GM12864 (cell line): ENCODE measurements around the gene GNAL.

Experiments used
- DNase-seq: peaks from one replicate; pipeline ENCODE4 v3.0.0-alpha.2; 2011; ENCODE audit warnings: low read depth
- H3K4me3 ChIP-seq: 2 replicates; pipeline ENCODE4 v1.5.1; 2011; ENCODE audit warnings: mild to moderate bottlenecking, low read depth, low read length, control low read depth
- TF ChIP-seq, protein P1 (sequence below): IDR thresholded peaks from 2 replicates; pipeline ENCODE4 v1.5.1; 2011; ENCODE audit warnings: low read depth, mild to moderate bottlenecking, moderate library complexity, low read length, control low read depth, inconsistent platforms; ENCODE audit errors: missing control alignments

Gene GNAL

DNA sequence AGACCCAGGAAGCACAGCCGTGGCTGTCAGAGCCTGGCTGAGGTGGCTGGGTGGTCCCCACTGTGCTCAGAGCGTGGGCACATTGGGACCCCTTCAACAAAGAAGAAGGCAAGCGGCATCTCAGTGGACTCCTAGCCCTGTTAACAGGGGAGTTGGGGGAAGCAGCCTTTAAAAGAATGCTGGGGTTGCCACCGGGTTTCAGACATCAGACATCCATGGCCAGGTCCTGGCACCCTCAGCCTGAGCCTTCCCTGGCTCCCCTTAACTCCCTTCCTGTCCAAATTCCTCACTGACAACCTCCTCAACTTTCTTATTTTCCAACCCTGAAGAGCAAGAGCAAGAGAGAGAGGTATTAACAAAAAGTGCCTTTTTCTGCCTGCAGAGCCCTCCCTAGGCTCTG, 24.8 kb upstream of the GNAL start:
- TF ChIP-seq, protein P1, sequence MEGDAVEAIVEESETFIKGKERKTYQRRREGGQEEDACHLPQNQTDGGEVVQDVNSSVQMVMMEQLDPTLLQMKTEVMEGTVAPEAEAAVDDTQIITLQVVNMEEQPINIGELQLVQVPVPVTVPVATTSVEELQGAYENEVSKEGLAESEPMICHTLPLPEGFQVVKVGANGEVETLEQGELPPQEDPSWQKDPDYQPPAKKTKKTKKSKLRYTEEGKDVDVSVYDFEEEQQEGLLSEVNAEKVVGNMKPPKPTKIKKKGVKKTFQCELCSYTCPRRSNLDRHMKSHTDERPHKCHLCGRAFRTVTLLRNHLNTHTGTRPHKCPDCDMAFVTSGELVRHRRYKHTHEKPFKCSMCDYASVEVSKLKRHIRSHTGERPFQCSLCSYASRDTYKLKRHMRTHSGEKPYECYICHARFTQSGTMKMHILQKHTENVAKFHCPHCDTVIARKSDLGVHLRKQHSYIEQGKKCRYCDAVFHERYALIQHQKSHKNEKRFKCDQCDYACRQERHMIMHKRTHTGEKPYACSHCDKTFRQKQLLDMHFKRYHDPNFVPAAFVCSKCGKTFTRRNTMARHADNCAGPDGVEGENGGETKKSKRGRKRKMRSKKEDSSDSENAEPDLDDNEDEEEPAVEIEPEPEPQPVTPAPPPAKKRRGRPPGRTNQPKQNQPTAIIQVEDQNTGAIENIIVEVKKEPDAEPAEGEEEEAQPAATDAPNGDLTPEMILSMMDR, result no peak
- DNase-seq, result no peak
- no peak overlapping the region for H3K4me3 ChIP-seq

DNA sequence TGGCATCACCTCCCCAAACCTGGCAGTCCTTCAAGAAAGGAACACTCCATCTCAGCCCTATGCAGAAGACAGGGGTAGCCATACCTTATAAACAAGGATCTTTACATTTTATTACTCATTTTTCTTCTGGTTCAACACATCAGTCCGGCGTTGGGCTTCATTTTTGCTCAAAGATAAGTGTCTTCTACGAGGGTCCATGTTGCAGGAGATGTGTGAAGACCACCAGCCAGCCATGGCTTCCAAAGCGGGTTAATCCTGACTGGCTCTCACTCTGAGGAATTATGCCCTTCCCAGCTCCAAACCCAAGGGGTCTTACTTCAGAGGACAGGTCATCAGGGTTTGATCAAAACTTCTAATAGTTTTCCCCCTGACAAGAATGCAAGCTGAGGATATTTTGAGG, 23.9 kb upstream of the GNAL start:
- TF ChIP-seq, protein P1, result no peak
- no peak for DNase-seq
- no peak overlapping the region for H3K4me3 ChIP-seq

DNA sequence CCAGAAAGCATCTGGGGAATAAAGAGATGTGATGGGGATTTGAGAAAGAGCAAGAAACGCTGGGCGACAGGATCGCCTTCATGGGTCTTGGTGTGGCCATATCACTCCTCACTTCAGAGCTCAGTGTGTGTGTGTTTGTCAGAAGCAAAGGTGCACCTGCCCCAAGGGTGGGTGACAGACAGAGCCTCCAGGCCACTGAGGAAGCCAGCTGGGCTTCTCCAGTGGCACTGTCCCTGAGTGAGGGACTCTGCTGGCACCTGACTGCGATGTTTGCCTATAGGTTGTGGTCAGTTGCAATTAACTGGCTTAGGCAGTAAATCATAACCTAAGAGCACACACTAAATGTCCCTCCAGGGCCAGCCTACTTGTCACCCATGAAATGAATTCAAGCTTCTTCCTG, 23.5 kb upstream of the GNAL start:
- no peak overlapping the region for H3K4me3 ChIP-seq
- no peak for DNase-seq
- TF ChIP-seq, protein P1, result no peak

DNA sequence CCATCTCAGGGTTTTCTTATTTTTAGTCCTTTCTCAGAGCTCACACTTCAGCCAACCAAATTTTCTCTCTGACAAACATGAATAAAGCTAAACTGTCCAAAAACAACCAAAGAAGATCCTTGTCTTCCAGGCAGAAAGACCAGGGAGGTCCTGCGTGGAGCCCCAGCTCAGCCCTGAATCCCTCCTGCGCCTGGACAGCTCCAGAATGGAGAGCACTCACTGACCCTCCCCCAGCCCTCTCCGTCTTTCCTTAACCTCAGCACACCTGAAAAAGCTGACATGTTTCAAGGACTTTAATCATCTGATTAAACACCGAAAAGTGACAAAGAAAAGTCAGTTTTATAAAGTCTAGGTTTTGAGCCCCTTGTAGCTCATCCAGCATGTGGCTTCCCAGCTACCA, 22.9 kb upstream of the GNAL start:
- TF ChIP-seq, protein P1, result no peak
- no peak for DNase-seq

DNA sequence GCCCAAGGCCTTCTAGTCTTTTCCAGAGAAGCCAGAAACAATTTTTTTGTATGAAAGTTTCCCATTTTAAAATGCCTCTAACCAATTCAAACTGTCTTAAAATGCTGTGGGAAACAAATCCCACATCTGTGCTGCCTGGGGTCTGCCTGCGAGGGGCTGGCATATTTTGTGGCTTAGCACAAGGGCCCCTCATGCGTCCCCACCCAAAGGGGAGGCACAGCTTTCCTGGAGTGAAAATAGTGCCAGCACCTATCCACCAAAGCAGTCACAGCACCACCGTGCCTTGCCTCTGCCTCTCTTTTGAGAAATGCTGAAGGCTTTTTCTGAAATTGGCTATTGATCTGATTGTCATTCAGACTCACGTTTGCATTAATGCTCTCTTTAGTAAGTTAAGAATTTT, 22.2 kb upstream of the GNAL start:
- no peak for DNase-seq
- no peak overlapping the region for H3K4me3 ChIP-seq
- TF ChIP-seq, protein P1, result no peak

More for the DNA sequence above, 22.9 kb upstream of the GNAL start:
- no peak overlapping the region for H3K4me3 ChIP-seq

DNA sequence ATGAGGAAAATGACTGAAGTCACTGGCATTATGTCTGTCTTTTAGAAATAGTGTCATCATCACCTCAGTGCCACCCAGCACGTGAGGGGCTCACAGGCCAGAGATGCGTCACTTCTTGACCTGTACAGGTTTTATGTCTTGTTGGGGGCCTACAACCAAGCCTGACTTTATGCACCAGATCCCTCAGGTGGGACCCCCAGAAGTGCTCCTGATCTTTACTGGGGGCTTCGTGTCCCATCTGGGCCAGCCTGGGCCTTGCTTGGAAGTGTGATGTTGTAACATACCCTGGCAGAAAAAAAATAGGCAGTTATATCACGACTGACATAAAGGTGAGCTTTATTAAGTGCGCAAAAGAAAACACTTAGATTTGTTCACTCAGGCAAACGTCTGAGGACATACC, 21.5 kb upstream of the GNAL start:
- TF ChIP-seq, protein P1, result no peak
- H3K4me3 ChIP-seq, result no peak overlapping the region
- DNase-seq, result no peak

DNA sequence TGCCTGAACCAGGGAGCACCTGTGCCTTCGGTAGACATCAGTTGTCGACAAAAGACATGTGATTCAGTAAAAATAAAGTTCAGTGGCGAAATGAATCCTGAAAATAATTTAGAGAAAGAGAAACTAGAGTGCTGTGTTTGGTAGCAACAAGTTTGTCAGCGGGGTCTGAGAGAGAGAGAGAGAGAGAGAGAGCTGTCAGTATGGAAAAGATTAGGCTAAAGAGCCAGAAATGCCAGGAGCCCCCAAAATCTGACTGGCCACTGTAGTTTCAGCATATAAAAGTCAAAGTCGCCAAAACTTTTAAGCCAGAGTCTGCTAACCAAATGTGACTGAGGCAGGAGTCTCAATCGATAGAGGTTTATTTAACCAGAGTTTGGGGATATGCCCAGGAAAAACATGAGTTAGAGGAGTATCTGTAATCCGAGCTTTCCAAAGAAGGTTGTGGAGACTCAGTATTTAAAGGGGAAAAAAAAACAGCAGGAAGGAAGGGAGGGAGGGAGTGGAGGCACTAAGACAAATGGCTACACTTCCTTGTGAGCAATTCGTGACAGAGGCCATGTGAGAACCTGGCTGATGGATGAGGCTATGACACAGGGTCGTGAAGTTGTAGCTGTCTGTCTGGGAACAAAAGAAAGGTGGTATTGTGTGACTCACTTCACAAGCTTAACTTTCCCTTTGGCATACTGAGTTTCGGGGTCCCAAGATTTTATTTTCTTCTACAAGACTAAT, 20.5 kb upstream of the GNAL start:
- no peak overlapping the region for H3K4me3 ChIP-seq
- TF ChIP-seq, protein P1, result no peak
- DNase-seq, result no peak
